GM18858 (cell line): ENCODE measurements around the gene HP1BP3.

Source experiments
- ATAC-seq: cut with Tn5 transposase; IDR thresholded peaks from one replicate; pipeline ENCODE4 v1.9.1; 2021; ENCODE audit not compliant: unreplicated experiment

HP1BP3 gene

DNA sequence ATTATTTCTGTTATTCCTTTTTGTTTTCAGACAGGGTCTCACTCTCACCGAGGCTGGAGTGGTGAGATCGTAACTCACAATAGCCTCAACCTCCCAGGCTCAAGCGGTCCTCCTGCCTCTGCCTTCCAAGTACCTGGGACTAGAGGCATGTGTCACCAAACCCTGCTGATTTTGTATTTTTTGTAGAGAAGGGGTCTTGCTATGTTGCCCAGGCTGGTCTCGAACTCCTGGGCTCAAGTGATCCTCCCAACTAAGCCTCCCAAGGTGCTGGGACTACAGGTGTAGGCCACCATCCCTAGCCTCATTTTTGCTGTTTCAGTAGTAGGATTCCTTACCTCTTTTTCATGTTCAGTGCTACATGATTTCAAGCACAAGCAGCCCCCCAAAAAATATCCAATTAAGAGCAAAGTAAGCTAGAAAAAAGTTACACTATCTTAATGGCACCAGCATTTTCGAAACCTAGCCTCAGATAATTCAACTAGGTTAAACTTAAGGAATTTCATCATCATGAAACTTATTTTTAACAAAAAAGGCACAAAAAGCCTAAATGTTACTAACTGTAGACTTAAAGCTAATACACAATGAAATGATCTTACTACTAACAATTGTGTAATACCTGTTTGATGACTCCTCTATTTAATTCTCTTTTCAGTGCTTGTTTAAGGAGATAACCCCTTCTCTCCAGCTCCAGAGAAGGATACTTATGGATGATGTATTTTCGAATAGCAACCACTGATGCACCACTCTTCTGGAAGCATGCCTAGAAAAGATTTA lies 16.6 kb downstream of the HP1BP3 start:
- no peak for ATAC-seq

- ATAC-seq, result no peak
Measured at GRCh38 chr1:20767271-20767670, 19.8 kb downstream of the HP1BP3 start.

DNA sequence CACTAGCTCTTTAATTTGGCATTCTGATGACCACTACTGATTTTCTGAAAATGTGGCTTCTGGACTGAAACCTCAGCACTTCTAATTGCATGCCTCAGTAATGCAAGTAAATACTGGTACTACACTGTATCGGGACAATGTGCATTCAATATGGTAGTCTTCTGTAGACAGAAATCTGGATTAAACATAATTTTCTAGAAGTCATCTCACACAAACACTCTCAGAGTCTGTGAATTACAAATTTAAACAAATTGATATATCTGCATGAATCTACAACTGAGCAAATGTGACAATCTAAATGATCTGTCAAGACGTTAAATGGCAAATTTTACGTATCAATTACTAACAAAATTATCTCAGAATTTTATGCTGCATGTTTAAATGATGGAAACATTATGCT lies 23.7 kb downstream of the HP1BP3 start:
- ATAC-seq, result no peak

DNA sequence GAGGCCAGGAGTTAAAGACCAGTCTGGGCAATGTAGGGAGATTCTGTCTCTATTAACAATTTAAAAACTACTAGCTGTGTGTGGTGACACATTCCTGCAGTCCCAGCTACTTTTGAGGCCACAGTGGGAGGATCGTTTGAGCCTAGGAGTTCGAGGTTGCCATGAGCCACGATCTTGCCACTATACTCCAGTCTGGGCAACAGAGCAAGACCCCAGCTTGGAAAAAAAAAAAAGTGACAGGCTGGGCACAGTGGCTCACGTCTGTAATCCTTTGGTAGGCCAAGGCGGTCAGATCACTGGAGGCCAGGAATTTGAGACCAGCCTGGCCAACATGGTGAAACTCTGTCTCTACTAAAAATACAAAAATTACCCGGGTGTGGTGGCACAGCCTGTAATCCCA lies 26.8 kb downstream of the HP1BP3 start:
- ATAC-seq, result no peak

DNA sequence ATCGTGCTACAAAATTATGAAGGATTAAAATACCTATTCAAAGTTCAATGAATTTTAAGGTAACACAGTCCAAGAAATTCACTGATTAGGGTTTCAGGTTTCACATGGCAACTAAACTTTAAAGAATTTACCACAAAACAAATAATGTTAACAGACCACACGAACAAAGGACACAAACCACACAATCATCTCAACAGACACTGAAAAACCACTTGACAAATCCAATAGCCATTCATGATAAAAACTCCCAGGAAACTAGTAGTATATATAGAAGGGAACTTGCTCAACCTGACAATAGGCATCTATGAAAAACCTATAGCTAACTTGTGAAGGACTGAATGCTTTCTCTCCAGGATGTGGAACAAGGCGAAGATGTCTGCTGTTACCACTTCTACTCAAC lies 33.5 kb downstream of the HP1BP3 start:
- no peak for ATAC-seq

DNA sequence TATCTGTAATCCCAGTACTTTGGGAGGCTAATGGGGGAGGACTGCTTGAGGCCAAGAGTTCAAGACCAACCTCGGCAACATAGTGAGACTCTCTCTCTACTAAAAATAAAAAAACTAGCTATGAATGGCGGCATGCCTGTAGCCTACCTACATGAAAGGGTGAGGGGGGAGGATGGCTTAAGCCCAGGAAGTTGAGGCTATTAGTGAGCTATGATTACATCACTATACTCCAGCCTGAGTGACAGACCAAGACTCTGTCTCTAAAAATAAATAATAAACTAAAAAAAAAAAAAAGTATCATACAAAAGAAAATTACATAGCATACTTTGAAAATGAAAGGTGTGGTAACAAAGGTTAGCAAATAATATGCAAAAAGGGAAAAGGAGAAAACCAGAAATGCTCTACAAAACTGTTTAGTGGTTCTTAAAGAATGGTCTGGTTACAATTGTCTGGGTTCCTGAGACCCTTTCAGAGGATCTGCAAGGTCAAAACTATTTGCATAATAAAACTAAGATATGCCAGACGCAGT lies 35.6 kb downstream of the HP1BP3 start:
- no peak for ATAC-seq

DNA sequence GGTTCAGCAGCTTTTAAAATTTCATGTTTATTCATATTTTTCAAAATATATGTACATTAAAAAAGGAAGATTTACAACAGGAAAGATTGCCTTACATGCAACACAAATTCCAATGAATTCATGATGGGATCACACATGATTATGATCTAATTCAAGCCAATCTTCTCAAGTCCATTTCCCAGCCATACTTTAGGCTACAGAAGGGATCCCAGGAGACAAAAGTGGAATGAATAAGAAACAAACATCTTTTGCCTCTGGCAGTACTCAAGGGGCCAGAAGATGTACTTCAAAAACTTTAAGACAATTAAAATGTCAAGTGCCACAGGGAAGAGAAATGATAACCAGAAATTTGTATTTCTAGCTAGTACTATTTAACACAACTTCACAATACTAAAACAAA lies 44.4 kb downstream of the HP1BP3 start:
- ATAC-seq, result no peak

DNA sequence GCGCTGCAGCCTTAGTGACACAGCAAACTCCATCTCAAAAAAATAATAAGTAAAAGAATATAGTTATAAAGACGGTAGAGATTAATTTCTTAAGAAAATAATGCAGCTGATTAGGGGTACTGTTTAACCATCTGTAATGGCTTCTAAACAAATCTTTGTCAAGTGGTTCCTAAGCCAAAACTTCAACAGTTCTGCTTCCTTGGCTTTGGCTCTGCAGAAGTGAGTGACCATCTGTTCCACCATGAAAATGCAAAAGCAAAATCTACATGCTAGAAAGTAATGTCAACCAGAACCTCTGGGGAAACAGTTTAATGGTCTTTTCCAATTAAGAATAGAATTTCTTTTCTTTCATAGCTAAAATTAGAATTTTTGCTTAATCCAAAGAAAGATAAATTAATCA lies 46.3 kb downstream of the HP1BP3 start:
- ATAC-seq, result no peak

DNA sequence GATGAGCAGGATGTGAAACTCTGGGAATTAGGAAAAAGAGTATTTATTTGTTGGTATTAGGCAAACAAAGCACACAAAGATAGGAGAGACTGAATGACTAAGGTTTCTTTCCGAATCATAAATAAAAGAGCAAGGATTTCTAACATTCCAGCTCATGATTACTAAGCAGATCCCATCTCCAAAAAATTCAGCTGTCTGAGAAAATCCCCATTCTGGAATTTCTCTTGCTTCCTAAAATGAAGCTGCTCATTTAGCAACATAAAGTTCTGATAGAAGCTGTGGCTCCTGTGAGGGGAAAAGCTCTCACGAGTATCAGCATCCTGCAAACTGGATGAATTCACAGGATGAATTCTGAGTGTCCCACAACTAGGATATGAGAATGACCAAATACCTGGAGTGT lies 47.9 kb downstream of the HP1BP3 start:
- no peak for ATAC-seq

- ATAC-seq, result no peak
Measured at GRCh38 chr1:20735581-20736111, 51.5 kb downstream of the HP1BP3 start.

DNA sequence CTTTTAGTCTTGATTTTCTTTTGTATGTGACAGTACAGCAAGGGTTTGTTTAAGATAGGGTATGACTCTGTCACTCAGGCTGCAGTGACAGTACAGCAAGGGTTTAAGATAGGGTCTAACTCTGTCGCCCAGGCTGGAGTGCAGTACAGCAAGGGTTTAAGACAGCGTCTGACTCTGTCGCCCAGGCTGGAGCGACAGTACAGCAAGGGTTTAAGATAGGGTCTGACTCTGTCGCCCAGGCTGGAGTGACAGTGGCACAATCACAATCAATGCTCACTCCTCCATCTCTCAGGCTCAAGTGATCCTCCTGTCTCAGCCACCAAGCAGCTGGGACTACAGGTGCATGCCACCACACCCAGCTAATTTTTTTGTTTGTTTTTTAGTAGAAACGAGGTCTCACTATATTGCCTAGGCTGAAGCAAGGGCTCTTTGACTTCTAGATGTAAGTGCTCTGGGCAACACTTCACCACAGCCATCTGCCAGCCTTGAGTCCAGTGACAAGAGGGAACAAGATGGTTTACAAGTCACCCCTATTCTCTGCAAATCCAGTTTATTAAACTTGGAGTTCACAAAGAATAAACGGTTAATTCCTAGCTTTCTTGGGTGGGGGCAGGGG lies 53.6 kb downstream of the HP1BP3 start:
- ATAC-seq, result no peak

DNA sequence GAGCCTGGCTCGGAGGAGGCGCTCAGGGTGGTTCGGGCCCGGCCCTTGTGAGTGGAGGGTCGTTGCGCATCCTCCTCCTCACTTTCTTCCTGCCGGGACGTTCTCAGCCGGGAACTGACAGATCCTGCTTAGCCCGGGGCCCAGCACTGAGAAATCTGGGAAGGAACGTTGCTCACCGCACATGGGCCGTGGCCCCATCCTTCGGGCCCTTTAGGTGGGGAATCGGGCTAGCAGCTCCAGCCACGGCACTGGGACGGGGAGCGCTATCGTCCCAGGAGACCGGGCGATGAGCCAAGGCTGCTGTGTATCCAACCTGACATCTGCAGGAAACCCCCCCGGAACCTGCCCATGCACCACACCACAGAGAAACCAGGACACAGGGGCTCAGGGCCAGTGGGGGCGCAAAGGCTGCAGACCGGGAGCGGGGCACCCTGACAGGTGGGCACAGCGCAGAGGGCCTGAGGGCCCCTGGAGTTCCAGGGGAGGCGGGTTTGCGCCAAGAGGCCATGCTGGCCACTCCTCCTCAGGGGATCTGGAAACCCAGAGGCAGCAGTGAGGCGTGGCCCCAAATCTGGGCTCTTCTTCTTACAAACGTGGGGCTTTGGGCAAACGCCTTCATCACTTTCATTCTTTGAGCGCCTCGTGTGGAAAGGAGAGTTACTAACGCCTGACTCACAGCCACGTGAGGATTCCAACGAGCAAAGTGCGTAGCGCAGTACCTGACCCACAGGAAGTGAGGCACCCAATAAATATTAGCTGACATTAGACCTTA lies 54.3 kb downstream of the HP1BP3 start, which contains the start of gene SH2D5:
SH2D5 (minus strand) TSS at position 116 of the 772 bp plus-strand sequence. CDS start 4,659 bp downstream, outside the sequence.
- ATAC-seq, result peak; percentile 60

DNA sequence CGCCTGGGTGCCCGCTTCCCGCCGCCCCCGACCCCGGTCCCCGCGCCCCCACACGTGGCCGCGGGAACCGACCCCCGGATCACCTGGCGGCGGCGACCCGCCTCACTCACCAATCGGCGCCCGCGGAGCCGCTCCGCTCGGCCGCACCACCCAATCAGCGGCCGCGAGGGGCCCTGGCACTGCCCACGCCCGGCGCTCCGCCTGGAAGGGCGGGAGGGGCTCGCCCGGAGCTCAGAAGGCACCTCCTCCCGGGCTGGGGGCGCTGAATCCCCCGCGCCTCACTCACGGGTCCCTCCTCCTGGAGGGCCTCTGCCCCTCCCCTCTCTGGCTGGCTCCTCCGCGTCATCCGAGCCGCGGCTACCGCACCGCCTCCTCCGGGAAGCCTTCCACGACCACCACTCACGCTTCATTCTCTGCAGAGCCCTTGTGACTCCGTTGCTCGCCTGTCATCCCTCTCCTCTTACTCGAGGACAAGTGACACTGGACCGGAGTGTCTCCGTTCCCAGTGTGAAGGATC lies 55.0 kb downstream of the HP1BP3 start:
- ATAC-seq, result no peak

GRCh38 chr1:20731057-20731991 lies 55.8 kb downstream of the HP1BP3 start:
- no peak for ATAC-seq

DNA sequence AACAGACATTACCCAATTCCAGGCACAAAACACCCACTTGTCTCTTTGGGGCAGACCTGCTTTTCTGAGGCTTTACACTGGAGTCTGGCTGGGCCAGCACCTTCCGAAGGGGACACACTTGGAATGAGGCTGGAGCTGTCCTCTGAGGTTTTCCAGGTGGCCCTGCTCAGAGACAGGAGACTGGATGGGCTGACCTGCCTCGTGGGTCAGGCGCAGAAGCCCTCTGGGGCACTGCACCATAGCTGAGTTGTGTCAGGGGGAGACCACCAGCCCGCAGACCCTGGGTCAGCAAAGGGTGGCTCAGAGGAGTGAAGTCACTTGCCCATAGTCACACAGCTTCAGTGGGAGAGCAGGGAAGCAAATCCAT lies 56.4 kb downstream of the HP1BP3 start:
- ATAC-seq, result no peak

- no peak for ATAC-seq
Measured at GRCh38 chr1:20729990-20730689, 57.0 kb downstream of the HP1BP3 start.

DNA sequence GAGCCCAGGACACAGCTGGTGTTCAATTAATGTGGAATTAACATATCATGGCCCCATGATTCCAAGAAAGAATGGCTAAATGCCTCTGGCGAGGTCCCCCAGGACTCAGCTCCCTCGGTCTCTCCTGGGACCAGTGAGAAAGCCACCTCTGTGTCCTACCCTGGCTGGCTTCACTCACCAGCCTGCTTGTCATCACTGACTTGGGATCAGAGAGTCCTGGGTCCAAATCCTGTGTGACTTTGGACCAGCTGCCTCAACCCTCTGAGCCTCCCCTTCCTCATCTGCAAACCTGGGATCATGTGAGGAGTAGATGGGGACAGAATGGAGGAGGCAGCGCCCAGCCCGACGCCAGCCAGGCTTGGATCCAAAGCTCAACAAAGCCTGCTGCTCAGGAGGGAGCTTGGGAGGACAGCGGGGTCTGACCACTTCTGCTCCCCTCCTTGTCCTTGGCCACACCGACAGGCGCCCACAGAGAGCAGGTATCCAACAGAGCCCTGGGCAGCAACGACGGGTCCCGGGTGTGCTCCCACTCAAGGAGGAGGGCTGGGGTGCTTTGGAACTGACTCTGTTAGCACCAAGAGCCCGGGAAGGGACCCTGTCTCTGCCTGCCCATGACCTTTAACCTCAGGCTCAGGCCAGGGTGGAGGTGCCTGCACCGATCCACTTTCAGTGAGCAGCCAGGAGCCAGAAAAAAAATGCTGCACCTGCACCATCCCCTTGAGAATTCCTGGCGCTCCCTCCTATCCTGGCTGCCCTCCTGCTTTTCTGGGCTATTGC lies 57.8 kb downstream of the HP1BP3 start:
- no peak for ATAC-seq

GRCh38 chr1:20728371-20729154 lies 58.5 kb downstream of the HP1BP3 start:
- no peak for ATAC-seq
